HEK293T (cell line): Measurements from ENCODE around the gene GNG12.

ENCODE experiments used
- CTCF ChIA-PET: fragments of 350-600 bp; formaldehyde crosslinking; extraction: SDS; loops from one replicate; lab custom pipeline; 2021; ENCODE audit warnings: antibody characterized with exemption, inconsistent platforms; lab: Yijun Ruan, JAX
- POLR2A ChIA-PET: fragments of 350-600 bp; formaldehyde crosslinking; extraction: SDS; loops from one replicate; lab custom pipeline; 2020; ENCODE audit warnings: antibody characterized with exemption, inconsistent platforms; lab: Yijun Ruan, JAX
- DNase-seq: peaks from one replicate; pipeline ENCODE4 v3.0.0; 2012; ENCODE audit warnings: mixed read lengths; ENCODE audit errors: extremely low spot score
- ARNT ChIP-seq: fragments of 450-650 bp; IDR thresholded peaks from 2 replicates; pipeline ENCODE4 v1.6.1; 2017; ENCODE audit warnings: mild to moderate bottlenecking
- BHLHE40 ChIP-seq: fragments of 450-650 bp; IDR thresholded peaks from 2 replicates; pipeline ENCODE4 v1.6.1; 2016; ENCODE audit warnings: mild to moderate bottlenecking, moderate library complexity, borderline replicate concordance
- CTBP1 ChIP-seq: fragments of 450-650 bp; IDR thresholded peaks from 2 replicates; pipeline ENCODE4 v1.6.1; 2016; ENCODE audit warnings: borderline replicate concordance
- ELF4 ChIP-seq: fragments of 450-650 bp; IDR thresholded peaks from 2 replicates; pipeline ENCODE4 v1.6.1; 2017; ENCODE audit warnings: antibody characterized with exemption
- FOXA1 ChIP-seq: fragments of 450-650 bp; IDR thresholded peaks from 2 replicates; pipeline ENCODE4 v1.6.1; 2016; ENCODE audit warnings: mild to moderate bottlenecking
- FOXK2 ChIP-seq: fragments of 450-650 bp; IDR thresholded peaks from 2 replicates; pipeline ENCODE4 v1.6.1; 2016; ENCODE audit warnings: mild to moderate bottlenecking
- FOXM1 ChIP-seq: fragments of 450-650 bp; IDR thresholded peaks from 2 replicates; pipeline ENCODE4 v1.6.1; 2017; ENCODE audit warnings: mild to moderate bottlenecking, borderline replicate concordance
- HDGF ChIP-seq: fragments of 450-650 bp; IDR thresholded peaks from 2 replicates; pipeline ENCODE4 v1.6.1; 2017; ENCODE audit warnings: antibody characterized with exemption, borderline replicate concordance
- L3MBTL2 ChIP-seq: fragments of 450-650 bp; conservative IDR thresholded peaks from 2 replicates; pipeline ENCODE4 v1.6.1; 2016; ENCODE audit warnings: mild to moderate bottlenecking
- LEF1 ChIP-seq: fragments of 450-650 bp; IDR thresholded peaks from 2 replicates; pipeline ENCODE4 v1.6.1; 2017; ENCODE audit warnings: mild to moderate bottlenecking, borderline replicate concordance
- NFRKB ChIP-seq: fragments of 450-650 bp; IDR thresholded peaks from 2 replicates; pipeline ENCODE4 v1.6.1; 2016; ENCODE audit warnings: mild to moderate bottlenecking, moderate library complexity
- SP1 ChIP-seq: fragments of 450-650 bp; IDR thresholded peaks from 2 replicates; pipeline ENCODE4 v1.6.1; 2017
- SUZ12 ChIP-seq: fragments of 450-650 bp; IDR thresholded peaks from 2 replicates; pipeline ENCODE4 v1.6.1; 2016; ENCODE audit warnings: mild to moderate bottlenecking
- TARDBP ChIP-seq: fragments of 450-650 bp; IDR thresholded peaks from 2 replicates; pipeline ENCODE4 v1.6.1; 2016
- ZNF384 ChIP-seq: fragments of 450-650 bp; IDR thresholded peaks from 2 replicates; pipeline ENCODE4 v1.6.1; 2016
- TF ChIP-seq, protein P1 (sequence below): fragments of 450-650 bp; IDR thresholded peaks from 2 replicates; pipeline ENCODE4 v1.6.1; 2016

GNG12 gene

DNA sequence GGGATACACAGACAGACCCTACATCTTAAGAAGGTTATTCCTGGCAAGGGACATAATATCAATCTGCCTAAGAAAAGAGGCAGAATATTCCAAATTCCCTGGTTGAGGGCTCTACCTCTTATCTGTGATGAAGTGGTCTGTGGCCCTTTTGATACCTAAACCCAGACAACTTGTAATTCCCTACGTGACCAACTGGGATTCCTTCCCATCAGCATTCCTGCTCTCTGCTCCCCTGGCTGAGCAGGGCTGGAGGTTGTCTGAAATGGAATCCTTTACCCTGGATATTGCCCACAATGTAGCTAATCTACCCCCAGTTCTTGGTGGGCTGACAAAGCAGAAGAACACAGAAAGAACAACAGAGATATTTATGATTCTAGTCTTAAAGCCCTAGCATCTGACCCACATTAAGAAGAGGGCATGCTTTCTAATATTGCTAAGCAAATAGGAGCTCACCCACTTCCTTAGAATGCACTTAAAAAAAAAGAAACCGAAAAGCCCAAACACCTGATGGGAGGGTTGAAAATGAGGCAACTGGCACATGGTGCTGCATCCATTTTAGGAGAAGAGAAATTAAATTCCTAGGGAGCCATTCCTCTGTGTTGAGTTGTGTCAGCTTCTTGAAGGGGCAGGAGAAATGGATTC is 111.5 kb downstream of the GNG12 start:
- no peak for DNase-seq
- TF ChIP-seq SUZ12 (no peak), FOXK2 (no peak), CTBP1 (no peak), NFRKB (no peak), L3MBTL2 (no peak)
- CTCF ChIA-PET, result interaction anchor here (0.5 to 0.8 kb wide), 4 partner anchors 9 to 169 kb away, joined by 3 to 6 read pairs (median 3); no protein-coding TSS in a partner anchor
- POLR2A ChIA-PET, result interaction anchor here (0.9 to 1.2 kb wide), 2 partner anchors 16 to 37 kb away, joined by 3 read pairs; no protein-coding TSS in a partner anchor

DNA sequence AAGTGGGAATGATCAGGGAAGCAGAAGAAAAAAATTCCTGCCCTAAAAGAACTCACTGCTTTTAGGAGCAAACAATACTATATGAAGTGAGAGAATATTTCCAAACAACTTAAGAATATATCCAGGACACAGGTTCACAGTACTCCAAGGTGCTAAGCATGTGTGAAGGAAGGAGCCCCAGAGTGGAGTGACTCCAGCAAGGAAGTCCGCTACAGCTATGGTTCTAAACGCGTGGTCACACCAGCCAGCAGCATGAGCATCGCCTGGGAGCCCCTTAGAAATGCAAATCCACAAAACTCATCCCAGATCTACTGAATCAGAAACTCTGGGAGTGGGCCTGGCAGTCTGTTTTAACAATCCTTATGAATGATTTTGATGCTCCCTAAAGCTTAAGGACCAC is 112.2 kb downstream of the GNG12 start:
- no peak for DNase-seq
- TF ChIP-seq FOXM1 (no peak), LEF1 (no peak), ELF4 (no peak), L3MBTL2 (no peak), HDGF (no peak), NFRKB (no peak), SUZ12 (no peak), SP1 (no peak), ARNT (no peak), ZNF384 (no peak), FOXA1 (no peak), CTBP1 (no peak), BHLHE40 (no peak), FOXK2 (no peak), TARDBP (no peak)
- TF ChIP-seq, protein P1, sequence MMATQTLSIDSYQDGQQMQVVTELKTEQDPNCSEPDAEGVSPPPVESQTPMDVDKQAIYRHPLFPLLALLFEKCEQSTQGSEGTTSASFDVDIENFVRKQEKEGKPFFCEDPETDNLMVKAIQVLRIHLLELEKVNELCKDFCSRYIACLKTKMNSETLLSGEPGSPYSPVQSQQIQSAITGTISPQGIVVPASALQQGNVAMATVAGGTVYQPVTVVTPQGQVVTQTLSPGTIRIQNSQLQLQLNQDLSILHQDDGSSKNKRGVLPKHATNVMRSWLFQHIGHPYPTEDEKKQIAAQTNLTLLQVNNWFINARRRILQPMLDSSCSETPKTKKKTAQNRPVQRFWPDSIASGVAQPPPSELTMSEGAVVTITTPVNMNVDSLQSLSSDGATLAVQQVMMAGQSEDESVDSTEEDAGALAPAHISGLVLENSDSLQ, result no peak
- ChIA-PET CTCF (interaction anchor here (0.5 to 1.3 kb wide), 2 partner anchors 34 to 39 kb away, joined by 3 to 4 read pairs; no protein-coding TSS in a partner anchor), POLR2A (interaction anchor here (0.6 to 1.4 kb wide), 3 partner anchors 16 to 40 kb away, joined by 3 read pairs; no protein-coding TSS in a partner anchor)

DNA sequence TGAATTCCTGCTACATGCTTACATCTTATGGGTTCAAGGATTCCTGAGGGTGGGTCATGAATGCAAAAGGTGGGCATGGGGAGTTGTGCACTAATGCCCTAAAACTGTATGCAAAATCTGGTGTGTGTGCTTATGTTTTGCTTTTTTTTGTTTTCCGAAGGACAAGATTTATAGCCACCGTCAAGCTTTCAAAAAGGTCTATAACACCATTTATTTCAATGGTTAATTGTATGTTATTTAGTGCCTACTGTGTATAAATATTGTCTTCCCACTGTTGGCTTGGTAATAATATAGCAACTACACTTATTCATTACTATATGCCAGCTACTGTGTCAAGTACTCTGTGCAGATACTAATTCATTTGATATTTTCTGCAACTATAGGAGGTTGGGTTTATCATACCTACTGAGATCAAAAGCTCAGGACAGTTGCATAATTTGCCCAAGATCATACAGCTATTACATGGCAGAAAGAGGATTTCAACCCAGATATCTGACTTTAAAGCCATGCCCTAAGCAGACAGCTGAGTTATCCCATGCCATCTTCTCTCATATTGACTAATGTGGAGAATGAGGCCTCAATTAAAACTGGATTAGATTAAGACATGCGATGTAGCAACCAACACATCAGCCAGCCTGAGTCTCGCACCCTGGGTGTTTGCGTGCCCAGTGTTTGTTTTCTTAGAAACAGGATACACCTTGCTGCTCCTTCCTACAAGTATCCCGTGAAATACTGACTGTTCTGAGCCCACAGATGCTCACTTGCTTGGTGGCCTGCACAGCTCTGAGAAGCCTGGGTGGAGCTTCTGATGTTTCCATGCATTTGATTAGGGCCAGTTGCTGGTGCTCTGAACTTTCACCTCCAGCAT is 113.7 kb downstream of the GNG12 start:
- POLR2A ChIA-PET, result interaction anchor here (0.6 to 1.6 kb wide), 3 partner anchors 9 to 34 kb away, joined by 3 to 5 read pairs (median 4); partner anchors contain the start of gene GADD45A
- DNase-seq, result peak; percentile 59
- TF ChIP-seq HDGF (no peak), ARNT (peak; percentile 93)
- TF ChIP-seq, protein P1, result peak; percentile 67; the same call in 1 of the 2 replicates
- CTCF ChIA-PET, result interaction anchor here (1.3 kb wide), 2 partner anchors 25 to 41 kb away, joined by 3 to 4 read pairs; no protein-coding TSS in a partner anchor

DNA sequence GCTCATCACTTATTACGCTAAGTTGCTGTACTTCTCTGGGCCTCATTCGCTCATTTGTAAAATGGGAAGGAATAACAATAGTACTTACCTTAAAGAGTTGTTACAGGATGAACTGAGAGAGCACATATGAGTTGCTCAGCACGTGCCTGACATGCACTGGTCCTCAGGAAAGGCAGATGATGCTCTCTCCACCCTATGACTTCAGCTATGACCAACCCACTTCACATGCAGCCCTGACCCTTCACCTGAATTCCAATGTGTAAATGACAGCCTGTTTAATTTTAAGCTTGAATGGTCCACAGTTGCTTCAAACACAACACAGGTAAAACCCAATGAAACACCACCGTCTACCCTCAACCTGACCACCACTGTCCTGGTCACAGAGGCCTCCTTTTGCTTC is 115.4 kb downstream of the GNG12 start:
- ChIA-PET POLR2A (no interaction called here), CTCF (interaction anchor here (0.6 kb wide), 1 partner anchor 20 kb away, joined by 4 read pairs; no protein-coding TSS in a partner anchor)
- DNase-seq, result no peak
- TF ChIP-seq NFRKB (no peak), ZNF384 (no peak), FOXK2 (no peak), LEF1 (no peak), L3MBTL2 (no peak), ARNT (no peak), ELF4 (no peak), SP1 (no peak), SUZ12 (no peak), CTBP1 (no peak)
- TF ChIP-seq, protein P1, result no peak

DNA sequence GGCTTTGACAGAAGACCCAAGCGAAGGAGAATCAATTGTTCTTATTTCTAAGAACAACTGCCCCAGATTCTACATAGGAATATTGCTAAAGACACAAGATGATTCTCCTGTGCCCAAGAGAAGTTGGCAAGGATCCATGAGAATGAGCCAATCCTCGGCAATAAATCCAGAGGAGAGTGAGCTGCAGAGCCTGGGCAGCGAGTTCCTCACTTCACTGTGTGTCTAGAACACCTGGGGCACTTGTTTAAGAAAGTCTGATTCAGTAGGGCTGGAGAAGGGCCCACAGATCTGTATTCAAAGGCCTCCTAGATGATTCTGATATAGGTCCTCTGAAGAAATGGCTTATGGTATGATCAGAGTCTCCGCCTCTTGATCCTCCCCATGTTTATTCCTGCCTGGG is 116.5 kb downstream of the GNG12 start:
- TF ChIP-seq, protein P1, result no peak
- TF ChIP-seq ARNT, result no peak
- no peak for TF ChIP-seq SUZ12
- TF ChIP-seq SP1, result no peak
- no peak for TF ChIP-seq FOXK2
- TF ChIP-seq FOXA1, result no peak
- no peak for TF ChIP-seq CTBP1
- no peak for TF ChIP-seq L3MBTL2
- TF ChIP-seq TARDBP, result no peak
- no peak for TF ChIP-seq LEF1
- TF ChIP-seq ZNF384, result no peak
- TF ChIP-seq ELF4, result no peak
- no peak for TF ChIP-seq NFRKB
- DNase-seq, result no peak
- ChIA-PET POLR2A (no interaction called here), CTCF (interaction anchor here (0.6 kb wide), 1 partner anchor 376 kb away, joined by 3 read pairs; no protein-coding TSS in a partner anchor)
